ENCODE measurements around the gene OR2L3. TPM values are rescaled to one million over a fixed set of nuclear protein-coding genes. Genes with fewer than 3 reads are reported as not detected.

OR2L3 gene, protein sequence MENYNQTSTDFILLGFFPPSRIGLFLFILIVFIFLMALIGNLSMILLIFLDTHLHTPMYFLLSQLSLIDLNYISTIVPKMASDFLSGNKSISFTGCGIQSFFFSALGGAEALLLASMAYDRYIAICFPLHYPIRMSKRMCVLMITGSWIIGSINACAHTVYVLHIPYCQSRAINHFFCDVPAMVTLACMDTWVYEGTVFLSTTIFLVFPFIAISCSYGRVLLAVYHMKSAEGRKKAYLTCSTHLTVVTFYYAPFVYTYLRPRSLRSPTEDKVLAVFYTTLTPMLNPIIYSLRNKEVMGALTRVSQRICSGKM
- under 1 TPM in 1 of 9 donors, not detected in 8; 0.17 TPM for total RNA-seq
- polyA plus RNA-seq, result not detected
- long read RNA-seq, donor 1, result 0 reads
- long read RNA-seq, donor 2, result 0 reads
- long read RNA-seq, donor 3, result 0 reads
- long read RNA-seq, donor 4, result 0 reads
- long read RNA-seq, donor 5, result 0 reads
- long read RNA-seq, donor 6, result 0 reads
- long read RNA-seq, donor 7, result 0 reads
- long read RNA-seq, donor 8, result 0 reads
- long read RNA-seq, donor 9, result 0 reads
- long read RNA-seq, donor 10, result 0 reads

DNA sequence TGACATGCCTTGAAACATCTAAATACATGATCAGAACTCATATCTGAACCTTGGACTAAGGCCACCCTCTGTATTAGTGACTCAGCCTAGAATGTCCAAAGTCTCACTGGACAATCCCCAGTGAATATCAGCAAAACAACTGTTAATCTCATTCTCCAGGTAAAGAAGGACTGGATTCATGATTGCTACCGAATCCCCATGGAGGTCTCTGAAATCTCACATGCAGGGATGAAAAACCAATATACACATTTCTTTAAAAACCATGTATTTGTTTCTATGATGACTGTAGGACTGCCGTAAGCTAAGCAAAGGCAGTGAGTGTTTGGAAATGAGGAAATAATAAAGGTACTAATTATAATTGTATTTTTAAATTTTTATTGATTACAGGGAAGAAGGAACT, at the start of gene OR2L3:
TSS of gene OR2L3 (plus strand) at position 301 of the 400 bp plus-strand sequence. CDS start 13,846 bp downstream, outside the sequence.
- intact Hi-C loops (cut with DNase I), result no loop called here
- Histone ChIP-seq H3K4me1 (replicated peaks in 1 of 2) (no peaks in the 10 kb centered on the region), H3K36me3 (replicated peaks in 1 of 2) (no peaks in the 10 kb centered on the region), H3K27me3 (no peaks in the 10 kb centered on the region), H3K9me3 (replicated peaks in 1 of 3) (no peaks in the 10 kb centered on the region), H3K4me3 (no peak within 1 kb of the TSS), H3K27ac (no peak within 1 kb of the TSS)
- DNase-seq, result no peak
- 67 to 78% (median 70%) methylated on average over 2 of the region's 2 CpGs for WGBS, 4 donors
- TF ChIP-seq CTCF (IDR thresholded peaks at IDR 0.05) (no peak), POLR2A (IDR thresholded peaks at IDR 0.05) (no peak)

DNA sequence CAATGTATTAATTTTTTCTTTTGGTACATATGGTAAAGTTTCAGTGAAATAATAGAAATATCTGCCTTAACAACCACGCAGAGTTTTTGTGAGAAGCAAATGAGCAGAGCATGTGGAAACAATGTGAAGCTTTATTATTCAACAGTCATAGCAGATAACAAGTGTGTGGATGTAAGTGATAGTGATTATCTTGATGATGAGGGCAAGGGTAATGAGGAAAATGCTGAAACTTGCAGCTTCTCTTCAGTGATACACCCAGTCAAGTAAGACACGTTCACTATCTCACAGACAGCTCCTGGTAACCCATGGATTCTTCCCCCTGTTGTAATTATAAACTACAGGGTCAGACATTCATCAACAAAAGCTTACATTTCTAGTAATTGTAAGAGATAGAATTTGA, 47.8 kb upstream of the OR2L3 start:
- DNase-seq, result no peak
- H3K27ac ChIP-seq, result no peak overlapping the region
- H3K4me3 ChIP-seq, result no peak overlapping the region
- intact Hi-C loops (cut with DNase I), result no loop called here
- no peaks in the 10 kb centered on the region for H3K27me3 ChIP-seq
- H3K4me1 ChIP-seq (replicated peaks in 1 of 2), result no peaks in the 10 kb centered on the region
- no peaks in the 10 kb centered on the region for H3K9me3 ChIP-seq (replicated peaks in 1 of 3)
- H3K36me3 ChIP-seq (replicated peaks in 1 of 2), result no peaks in the 10 kb centered on the region
- TF ChIP-seq CTCF (IDR thresholded peaks at IDR 0.05), result no peak
- no peak for TF ChIP-seq POLR2A (IDR thresholded peaks at IDR 0.05)
- WGBS, 4 donors, result 36 to 55% (median 43%) methylated on average over 2 of the region's 2 CpGs

GRCh38 chr1:248000169-248000568, 46.5 kb upstream of the OR2L3 start:
- no peaks in the 10 kb centered on the region for H3K36me3 ChIP-seq (replicated peaks in 1 of 2)
- DNase-seq, result no peak
- H3K4me3 ChIP-seq, result no peak overlapping the region
- no peak overlapping the region for H3K27ac ChIP-seq
- no peaks in the 10 kb centered on the region for H3K4me1 ChIP-seq (replicated peaks in 1 of 2)
- WGBS, 4 donors, result 60 to 93% (median 88%) methylated on average over 1 of the region's 1 CpG
- H3K9me3 ChIP-seq (replicated peaks in 1 of 3), result no peaks in the 10 kb centered on the region
- intact Hi-C loops (cut with DNase I), result no loop called here
- TF ChIP-seq POLR2A (IDR thresholded peaks at IDR 0.05), result no peak
- no peak for TF ChIP-seq CTCF (IDR thresholded peaks at IDR 0.05)
- H3K27me3 ChIP-seq, result no peaks in the 10 kb centered on the region

- intact Hi-C loops (cut with DNase I), result no loop called here
- Histone ChIP-seq H3K4me3 (no peak overlapping the region), H3K27ac (no peak overlapping the region), H3K9me3 (replicated peaks in 1 of 3) (peaks cover 0 to 8% (median 0%) of the 10 kb centered on the region in 3 donors), H3K4me1 (replicated peaks in 1 of 2) (no peaks in the 10 kb centered on the region), H3K27me3 (no peaks in the 10 kb centered on the region), H3K36me3 (replicated peaks in 1 of 2) (no peaks in the 10 kb centered on the region)
- DNase-seq, result no peak
- TF ChIP-seq CTCF (IDR thresholded peaks at IDR 0.05) (no peak), POLR2A (IDR thresholded peaks at IDR 0.05) (no peak)
- 42 to 57% (median 49%) methylated on average over 1 of the region's 1 CpG for WGBS, 4 donors
Measured at GRCh38 chr1:248007778-248008177, 38.9 kb upstream of the OR2L3 start.

Measured in adrenal gland (tissue), 19 donors.